GM12878 (cell line): ENCODE results near the gene SFPQ. TPM values are rescaled to one million over a fixed set of nuclear protein-coding genes. Genes with fewer than 3 reads are reported as not detected.

ENCODE experiments used
- BCL11A ChIP-seq: IDR thresholded peaks from 2 replicates; pipeline ENCODE4 v1.6.1; 2011; ENCODE audit warnings: low read depth, low read length
- BCL3 ChIP-seq: IDR thresholded peaks from 2 replicates; pipeline ENCODE4 v1.6.1; 2011; ENCODE audit warnings: borderline replicate concordance, low read depth, mild to moderate bottlenecking, moderate library complexity, low read length; ENCODE audit not compliant: insufficient read depth, poor library complexity, severe bottlenecking
- CBX3 ChIP-seq: fragments of 200-600 bp; sonication (generic); IDR thresholded peaks from 2 replicates; pipeline ENCODE4 v1.6.1; 2016; ENCODE audit warnings: low read depth, borderline replicate concordance
- CEBPB ChIP-seq, 2 experiments: fragments of 150-350 bp in 1 of 2; IDR thresholded peaks; 2 replicates each; pipeline ENCODE4 v1.6.1; 2012 to 2014; ENCODE audit warnings: low read depth in 2 of 2, low read length in 2 of 2, borderline replicate concordance in 1 of 2, inconsistent platforms in 1 of 2
- CREM ChIP-seq: IDR thresholded peaks from 2 replicates; pipeline ENCODE4 v1.6.1; 2014; ENCODE audit warnings: antibody characterized with exemption, low read depth
- FOXM1 ChIP-seq: IDR thresholded peaks from 2 replicates; pipeline ENCODE4 v1.6.1; 2012; ENCODE audit warnings: low read depth, mild to moderate bottlenecking, inconsistent platforms, low read length, moderate library complexity
- IRF4 ChIP-seq: IDR thresholded peaks from 2 replicates; pipeline ENCODE4 v1.6.1; 2011; ENCODE audit warnings: low read depth, low read length
- KAT2A ChIP-seq: conservative IDR thresholded peaks from 2 replicates; pipeline ENCODE4 v1.6.1; 2011; ENCODE audit warnings: low read depth, low read length; ENCODE audit not compliant: control insufficient read depth
- MEF2A ChIP-seq: IDR thresholded peaks from 2 replicates; pipeline ENCODE4 v1.6.1; 2011; ENCODE audit warnings: low read depth, mild to moderate bottlenecking, low read length, moderate library complexity; ENCODE audit not compliant: insufficient read depth
- MYC ChIP-seq: IDR thresholded peaks from 2 replicates; pipeline ENCODE4 v1.6.1; 2011; ENCODE audit warnings: mild to moderate bottlenecking, low read length, moderate library complexity, inconsistent platforms; ENCODE audit not compliant: insufficient read depth, insufficient replicate concordance, insufficient read length, severe bottlenecking
- NBN ChIP-seq: fragments of 450-650 bp; IDR thresholded peaks from 2 replicates; pipeline ENCODE4 v1.6.1; 2016
- POLR2AphosphoS2 ChIP-seq: IDR thresholded peaks from 2 replicates; pipeline ENCODE4 v1.6.1; 2011; ENCODE audit warnings: low read depth, mild to moderate bottlenecking, low read length, improper control_type of control experiment, moderate library complexity
- POLR2AphosphoS5 ChIP-seq: IDR thresholded peaks from 2 replicates; pipeline ENCODE4 v1.6.1; 2011; ENCODE audit warnings: mild to moderate bottlenecking, low read length, inconsistent platforms
- POU2F2 ChIP-seq: IDR thresholded peaks from 3 replicates; pipeline ENCODE4 v1.6.1; 2011; ENCODE audit warnings: low read depth, mild to moderate bottlenecking, low read length, borderline replicate concordance
- RAD51 ChIP-seq: fragments of 450-650 bp; IDR thresholded peaks from 2 replicates; pipeline ENCODE4 v1.6.1; 2016; ENCODE audit warnings: moderate library complexity, mild to moderate bottlenecking, inconsistent platforms
- RCOR1 ChIP-seq: conservative IDR thresholded peaks from 2 replicates; pipeline ENCODE4 v1.6.1; 2012; ENCODE audit warnings: low read depth, low read length, improper control_type of control experiment
- RELA ChIP-seq: fragments of 450-650 bp; IDR thresholded peaks from 2 replicates; pipeline ENCODE4 v1.8.0; 2014; ENCODE audit warnings: borderline replicate concordance; ENCODE audit not compliant: partially characterized antibody
- RUNX3 ChIP-seq: IDR thresholded peaks from 2 replicates; pipeline ENCODE4 v1.6.1; 2012; ENCODE audit warnings: low read length, inconsistent platforms
- SRF ChIP-seq, 2 experiments: IDR thresholded peaks; 2 replicates each; pipeline ENCODE4 v1.6.1; 2011; ENCODE audit warnings: low read depth in 2 of 2, low read length in 2 of 2, mild to moderate bottlenecking in 1 of 2, moderate library complexity in 1 of 2
- STAT1 ChIP-seq: fragments of 450-650 bp; conservative IDR thresholded peaks from 2 replicates; pipeline ENCODE4 v1.6.1; 2014; ENCODE audit warnings: antibody characterized with exemption, mild to moderate bottlenecking
- WRNIP1 ChIP-seq: IDR thresholded peaks from 2 replicates; pipeline ENCODE4 v1.6.1; 2011; ENCODE audit warnings: low read depth, low read length, improper control_type of control experiment, borderline replicate concordance
- YY1 ChIP-seq: IDR thresholded peaks from 2 replicates; pipeline ENCODE4 v1.6.1; 2011; ENCODE audit warnings: low read depth, mild to moderate bottlenecking, low read length
- ZBED1 ChIP-seq: IDR thresholded peaks from 2 replicates; pipeline ENCODE4 v1.6.1; 2016; ENCODE audit warnings: borderline replicate concordance
- ZNF622 ChIP-seq: fragments of 450-650 bp; IDR thresholded peaks from 2 replicates; pipeline ENCODE4 v1.6.1; 2017; ENCODE audit warnings: mild to moderate bottlenecking, inconsistent platforms
- polyA plus RNA-seq, 11 experiments: library from polyadenylated mRNA; depleted of rRNA in 4 of 11; unstranded in 6 of 11; stranded (reverse) in 5 of 11; fragments of >200 nt; fragmentation: Nextera tagmentation in 4 of 11; fragmentation: Illumina TruSeq in 1 of 11; extraction: Ambion mirVana in 4 of 11; extraction: Trizol in 1 of 11; gene quantifications; 1 replicate in 1 of 11; 2 replicates in 10 of 11; pipeline versions ENCODE4 v1.2.1 to v1.2.3, GENCODE V29; 2011 to 2016; ENCODE audit warnings: inconsistent platforms in 2 of 11, missing spikeins in 2 of 11, low read depth in 1 of 11
- total RNA-seq, 4 experiments: library from RNA; depleted of rRNA in 3 of 4; stranded (reverse); fragments of >200 nt in 3 of 4; fragmentation: Illumina TruSeq in 1 of 4; extraction: Trizol in 1 of 4; gene quantifications; 2 replicates each; pipeline versions ENCODE4 v1.2.1 to v1.2.3, GENCODE V29; 2013 to 2021
- TF ChIP-seq, protein P1 (sequence below): fragments of 150-350 bp; IDR thresholded peaks from 2 replicates; pipeline ENCODE4 v1.6.1; 2014; ENCODE audit warnings: mild to moderate bottlenecking, low read depth, low read length
- TF ChIP-seq, protein P2 (sequence below): fragments of 450-650 bp; IDR thresholded peaks from 2 replicates; pipeline ENCODE4 v1.6.1; 2017; ENCODE audit warnings: antibody characterized with exemption, mild to moderate bottlenecking, moderate library complexity

Gene SFPQ
- total and polyA plus RNA-seq, 10 of the 15 experiments (the other 5 are each of a cell fraction or from before 2014, with no cell fraction given): 78.5 to 559 (median 199) TPM

DNA sequence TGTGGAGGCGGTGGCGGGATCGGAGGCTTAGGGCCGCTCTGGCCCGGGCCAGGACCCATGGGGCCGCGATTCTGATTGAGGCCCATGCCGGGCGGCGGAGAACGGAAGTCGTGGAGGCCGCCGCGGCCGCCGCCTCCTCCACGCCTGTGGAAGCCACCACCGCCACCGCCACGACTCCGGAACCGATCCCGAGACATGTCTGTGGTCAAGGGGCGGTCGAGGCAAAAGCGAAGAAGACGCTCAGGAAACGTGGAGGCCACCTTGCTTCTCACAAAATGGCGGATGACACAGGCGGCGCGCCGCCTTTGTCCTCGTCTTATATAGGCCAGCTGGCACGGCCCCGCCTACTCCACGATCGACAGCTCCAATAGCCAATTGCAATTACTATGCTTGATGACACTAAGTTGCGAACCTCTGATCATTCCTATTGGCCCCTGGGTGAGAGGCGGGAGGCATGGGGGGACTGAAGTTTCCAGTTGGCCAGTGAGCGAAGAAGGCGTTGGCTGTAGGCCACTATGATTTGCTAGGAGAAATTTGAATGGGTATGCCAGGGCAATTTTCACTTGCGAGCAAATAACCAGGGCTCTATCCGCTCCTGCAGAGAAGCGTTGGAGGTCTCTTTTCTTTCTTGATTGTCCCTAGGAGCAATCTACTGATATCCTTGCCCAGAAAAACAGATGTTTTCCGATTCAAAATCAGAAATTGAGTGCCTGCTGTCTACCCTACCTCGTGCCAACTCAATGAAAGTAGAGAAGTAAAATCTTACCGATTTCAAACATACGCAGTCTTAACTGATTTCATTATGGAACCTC lies at the start of gene SFPQ (continued):
- TF ChIP-seq MEF2A (0 out of 2 replicates have a peak, but pooled peaks have one; percentile 32), POU2F2 (peak; percentile 92), MYC (peak; percentile 53), YY1 (peak; percentile 98), RCOR1 (0 out of 2 replicates have a peak, but pooled peaks have one; percentile 75), POLR2AphosphoS2 (peak; percentile 99), BCL3 (no peak), RELA (peak; percentile 71), POLR2AphosphoS5 (peak; percentile 100), SRF (IDR thresholded peaks at IDR 0.05; ENCODE audit: low read depth in 2 of 2, low read length in 2 of 2) (0 out of 4 replicates have a peak, but pooled peaks of 1 of the 2 experiments have one; percentile 28), NBN (peak; percentile 76), CBX3 (no peak), FOXM1 (peak; percentile 84), STAT1 (0 out of 2 replicates have a peak, but pooled peaks have one; percentile 63), ZBED1 (peak; percentile 86), IRF4 (no peak), BCL11A (no peak), CREM (peak; percentile 93), RAD51 (no peak), RUNX3 (peak; percentile 80), KAT2A (no peak), CEBPB (IDR thresholded peaks at IDR 0.05; ENCODE audit: borderline replicate concordance in 1 of 2, low read depth in 2 of 2, low read length in 2 of 2) (no peak), WRNIP1 (peak; percentile 45; the same call in 1 of the 2 replicates), ZNF622 (no peak)
- TF ChIP-seq, protein P1, sequence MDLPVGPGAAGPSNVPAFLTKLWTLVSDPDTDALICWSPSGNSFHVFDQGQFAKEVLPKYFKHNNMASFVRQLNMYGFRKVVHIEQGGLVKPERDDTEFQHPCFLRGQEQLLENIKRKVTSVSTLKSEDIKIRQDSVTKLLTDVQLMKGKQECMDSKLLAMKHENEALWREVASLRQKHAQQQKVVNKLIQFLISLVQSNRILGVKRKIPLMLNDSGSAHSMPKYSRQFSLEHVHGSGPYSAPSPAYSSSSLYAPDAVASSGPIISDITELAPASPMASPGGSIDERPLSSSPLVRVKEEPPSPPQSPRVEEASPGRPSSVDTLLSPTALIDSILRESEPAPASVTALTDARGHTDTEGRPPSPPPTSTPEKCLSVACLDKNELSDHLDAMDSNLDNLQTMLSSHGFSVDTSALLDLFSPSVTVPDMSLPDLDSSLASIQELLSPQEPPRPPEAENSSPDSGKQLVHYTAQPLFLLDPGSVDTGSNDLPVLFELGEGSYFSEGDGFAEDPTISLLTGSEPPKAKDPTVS: peak; percentile 68; the same call in 1 of the 2 replicates
- TF ChIP-seq, protein P2, sequence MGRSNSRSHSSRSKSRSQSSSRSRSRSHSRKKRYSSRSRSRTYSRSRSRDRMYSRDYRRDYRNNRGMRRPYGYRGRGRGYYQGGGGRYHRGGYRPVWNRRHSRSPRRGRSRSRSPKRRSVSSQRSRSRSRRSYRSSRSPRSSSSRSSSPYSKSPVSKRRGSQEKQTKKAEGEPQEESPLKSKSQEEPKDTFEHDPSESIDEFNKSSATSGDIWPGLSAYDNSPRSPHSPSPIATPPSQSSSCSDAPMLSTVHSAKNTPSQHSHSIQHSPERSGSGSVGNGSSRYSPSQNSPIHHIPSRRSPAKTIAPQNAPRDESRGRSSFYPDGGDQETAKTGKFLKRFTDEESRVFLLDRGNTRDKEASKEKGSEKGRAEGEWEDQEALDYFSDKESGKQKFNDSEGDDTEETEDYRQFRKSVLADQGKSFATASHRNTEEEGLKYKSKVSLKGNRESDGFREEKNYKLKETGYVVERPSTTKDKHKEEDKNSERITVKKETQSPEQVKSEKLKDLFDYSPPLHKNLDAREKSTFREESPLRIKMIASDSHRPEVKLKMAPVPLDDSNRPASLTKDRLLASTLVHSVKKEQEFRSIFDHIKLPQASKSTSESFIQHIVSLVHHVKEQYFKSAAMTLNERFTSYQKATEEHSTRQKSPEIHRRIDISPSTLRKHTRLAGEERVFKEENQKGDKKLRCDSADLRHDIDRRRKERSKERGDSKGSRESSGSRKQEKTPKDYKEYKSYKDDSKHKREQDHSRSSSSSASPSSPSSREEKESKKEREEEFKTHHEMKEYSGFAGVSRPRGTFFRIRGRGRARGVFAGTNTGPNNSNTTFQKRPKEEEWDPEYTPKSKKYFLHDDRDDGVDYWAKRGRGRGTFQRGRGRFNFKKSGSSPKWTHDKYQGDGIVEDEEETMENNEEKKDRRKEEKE: no peak
